GOT3 (cell line): ENCODE measurements around the gene SMG6.
"Not testable (repeated sequence)": the region's sequence is repeated elsewhere in the genome, so short reads cannot be mapped to it uniquely, and the experiment has no call there.

Experiments
- DNase-seq: peaks from one replicate; lab custom pipeline; 2025; ENCODE audit warnings: mixed read lengths; lab: John Stamatoyannopoulos, UW

Gene SMG6

GRCh38 chr17:2178798-2179501, 124.6 kb downstream of the SMG6 start:
- DNase-seq, result no peak

- DNase-seq, result no peak
These were observed 126.3 kb downstream of the SMG6 start for GRCh38 chr17:2177235-2177811.

GRCh38 chr17:2176499-2177169, 127.0 kb downstream of the SMG6 start:
- no peak for DNase-seq

- no peak for DNase-seq
These were observed 128.3 kb downstream of the SMG6 start for GRCh38 chr17:2175294-2175628.

- DNase-seq, result no peak
These were observed 128.9 kb downstream of the SMG6 start for GRCh38 chr17:2174468-2175293.

GRCh38 chr17:2174014-2174413, 129.6 kb downstream of the SMG6 start:
- no peak for DNase-seq

- no peak for DNase-seq
These were observed 130.6 kb downstream of the SMG6 start for GRCh38 chr17:2172999-2173398.

GRCh38 chr17:2172077-2172851, 131.3 kb downstream of the SMG6 start:
- no peak for DNase-seq

- DNase-seq, result no peak
These were observed 131.9 kb downstream of the SMG6 start for GRCh38 chr17:2171702-2172076.

GRCh38 chr17:2170023-2170422, 133.6 kb downstream of the SMG6 start:
- DNase-seq, result no peak

GRCh38 chr17:2165723-2166122, 137.9 kb downstream of the SMG6 start:
- not testable (repeated sequence) for DNase-seq

- DNase-seq, result no peak
These were observed 145.2 kb downstream of the SMG6 start for GRCh38 chr17:2158396-2158780.

- no peak for DNase-seq
These were observed 145.8 kb downstream of the SMG6 start for GRCh38 chr17:2157675-2158395.

GRCh38 chr17:2157081-2157480, 146.5 kb downstream of the SMG6 start:
- DNase-seq, result no peak

GRCh38 chr17:2156666-2157065, 146.9 kb downstream of the SMG6 start:
- DNase-seq, result no peak

- DNase-seq, result no peak
These were observed 148.0 kb downstream of the SMG6 start for GRCh38 chr17:2155573-2155972.

GRCh38 chr17:2151358-2152033, 152.1 kb downstream of the SMG6 start:
- no peak for DNase-seq

- DNase-seq, result no peak
These were observed 152.8 kb downstream of the SMG6 start for GRCh38 chr17:2150806-2151205.

GRCh38 chr17:2149934-2150333, 153.7 kb downstream of the SMG6 start:
- DNase-seq, result no peak

- DNase-seq, result no peak
These were observed 157.3 kb downstream of the SMG6 start for GRCh38 chr17:2146132-2146871.
